ENCODE measurements around the gene LTO1. TPM values are rescaled to one million over a fixed set of nuclear protein-coding genes. Genes with fewer than 3 reads are reported as not detected.
A peak's percentile ranks its signal among the peaks of the same experiment; 100 is the strongest.

LTO1 gene
- total and polyA plus RNA-seq, 2 of the 13 experiments (the other 11 are each of a cell fraction or from before 2014, with no cell fraction given): 11.8 to 15.0 TPM

GRCh38 chr11:69708736-69709401, 33.7 kb upstream of the LTO1 start (continued):
- TF ChIP-seq ZBTB3 (CRISPR knock-in tag; IDR thresholded peaks at IDR 0.05; ENCODE audit: borderline replicate concordance, low read depth): 0 out of 2 replicates have a peak, but pooled peaks have one; percentile 16
- peak; percentile 34; the same call in 1 of the 2 replicates for TF ChIP-seq ZMYM2 (CRISPR knock-in tag; IDR thresholded peaks at IDR 0.05)
- peak; percentile 26; the same call in 1 of the 2 replicates for TF ChIP-seq SAP130 (CRISPR knock-in tag; IDR thresholded peaks at IDR 0.05; ENCODE audit: low read depth)
- TF ChIP-seq E2F2 (CRISPR knock-in tag; IDR thresholded peaks at IDR 0.05; ENCODE audit: borderline replicate concordance): no peak
- TF ChIP-seq TERF1 (CRISPR knock-in tag; IDR thresholded peaks at IDR 0.05): no peak
- TF ChIP-seq ZNF274 (CRISPR knock-in tag; IDR thresholded peaks at IDR 0.05): 0 out of 2 replicates have a peak, but pooled peaks have one; percentile 37
- TF ChIP-seq CSRNP1 (CRISPR knock-in tag; IDR thresholded peaks at IDR 0.05): no peak
- TF ChIP-seq ZNF772 (CRISPR knock-in tag; IDR thresholded peaks at IDR 0.05): no peak
- 0 out of 2 replicates have a peak, but pooled peaks have one; percentile 8 for TF ChIP-seq SKIL (CRISPR knock-in tag; IDR thresholded peaks at IDR 0.05; ENCODE audit: borderline replicate concordance)
- no peak for TF ChIP-seq GLI4 (CRISPR knock-in tag; IDR thresholded peaks at IDR 0.05; ENCODE audit: borderline replicate concordance)
- 0 out of 2 replicates have a peak, but pooled peaks have one; percentile 45 for TF ChIP-seq ZNF331 (CRISPR knock-in tag; IDR thresholded peaks at IDR 0.05)
- 0 out of 2 replicates have a peak, but pooled peaks have one; percentile 27 for TF ChIP-seq ERF (CRISPR knock-in tag; IDR thresholded peaks at IDR 0.05)
- no peak for TF ChIP-seq ZNF770 (CRISPR knock-in tag; IDR thresholded peaks at IDR 0.05)
- no peak for TF ChIP-seq PCBP2 (optimal IDR thresholded peaks at IDR 0.05; ENCODE audit: low read depth, low read length, poor library complexity, severe bottlenecking)
- 0 out of 2 replicates have a peak, but pooled peaks have one; percentile 21 for TF ChIP-seq GABPB1 (CRISPR knock-in tag; IDR thresholded peaks at IDR 0.05)
- TF ChIP-seq ZNF143 (CRISPR knock-in tag; IDR thresholded peaks at IDR 0.05): no peak
- peak; percentile 45; the same call in 1 of the 2 replicates for TF ChIP-seq HDAC1 (CRISPR knock-in tag; IDR thresholded peaks at IDR 0.05)
- no peak for TF ChIP-seq ZNF790 (CRISPR knock-in tag; IDR thresholded peaks at IDR 0.05; ENCODE audit: borderline replicate concordance)
- 0 out of 2 replicates have a peak, but pooled peaks have one; percentile 8 for TF ChIP-seq HMG20A (CRISPR knock-in tag; IDR thresholded peaks at IDR 0.05; ENCODE audit: borderline replicate concordance)
- TF ChIP-seq RCOR2 (CRISPR knock-in tag; IDR thresholded peaks at IDR 0.05): 0 out of 2 replicates have a peak, but pooled peaks have one; percentile 33

Measured in HepG2 (cell line).